ENCODE data around the gene FXYD6. TPM values are rescaled to one million over a fixed set of nuclear protein-coding genes. Genes with fewer than 3 reads are reported as not detected.
"Not testable (repeated sequence)": the region's sequence is repeated elsewhere in the genome, so short reads cannot be mapped to it uniquely, and the experiment has no call there.

Gene FXYD6
- total RNA-seq: 0.51 and 7.3 TPM in 2 replicates

GRCh38 chr11:117876341-117877119, at the start of gene FXYD6:
Gene FXYD6, minus strand, starts transcription at chr11:117876658. Its CDS starts 33,882 bp downstream, at chr11:117842776.
- DNase-seq (ENCODE audit: low read depth in 2 of 2): no peak

- DNase-seq (ENCODE audit: low read depth in 2 of 2): not testable (repeated sequence)
Observed at GRCh38 chr11:117926166-117926565, 49.7 kb upstream of the FXYD6 start.

GRCh38 chr11:117925198-117925925, 48.9 kb upstream of the FXYD6 start:
- DNase-seq (ENCODE audit: low read depth in 2 of 2): no peak

GRCh38 chr11:117924631-117925170, 48.2 kb upstream of the FXYD6 start:
- DNase-seq (ENCODE audit: low read depth in 2 of 2): no peak

- DNase-seq (ENCODE audit: low read depth in 2 of 2): no peak
Observed at GRCh38 chr11:117923773-117924172, 47.3 kb upstream of the FXYD6 start.

- DNase-seq (ENCODE audit: low read depth in 2 of 2): no peak
Observed at GRCh38 chr11:117923275-117923674, 46.8 kb upstream of the FXYD6 start.

- DNase-seq (ENCODE audit: low read depth in 2 of 2): no peak
Observed at GRCh38 chr11:117921893-117922292, 45.4 kb upstream of the FXYD6 start.

GRCh38 chr11:117921456-117921855, 45.0 kb upstream of the FXYD6 start:
- DNase-seq (ENCODE audit: low read depth in 2 of 2): no peak

GRCh38 chr11:117919781-117920221, 43.3 kb upstream of the FXYD6 start:
- DNase-seq (ENCODE audit: low read depth in 2 of 2): no peak

GRCh38 chr11:117919341-117919740, 42.9 kb upstream of the FXYD6 start:
- DNase-seq (ENCODE audit: low read depth in 2 of 2): no peak

GRCh38 chr11:117918366-117919255, 42.2 kb upstream of the FXYD6 start:
- no peak for DNase-seq (ENCODE audit: low read depth in 2 of 2)

GRCh38 chr11:117917591-117918151, 41.2 kb upstream of the FXYD6 start:
- DNase-seq (ENCODE audit: low read depth in 2 of 2): no peak

- DNase-seq (ENCODE audit: low read depth in 2 of 2): no peak
Observed at GRCh38 chr11:117916956-117917355, 40.5 kb upstream of the FXYD6 start.

GRCh38 chr11:117915672-117916235, 39.3 kb upstream of the FXYD6 start:
- DNase-seq (ENCODE audit: low read depth in 2 of 2): no peak

GRCh38 chr11:117914991-117915618, 38.6 kb upstream of the FXYD6 start:
- no peak for DNase-seq (ENCODE audit: low read depth in 2 of 2)

- DNase-seq (ENCODE audit: low read depth in 2 of 2): no peak
Observed at GRCh38 chr11:117914398-117914761, 37.9 kb upstream of the FXYD6 start.

- no peak for DNase-seq (ENCODE audit: low read depth in 2 of 2)
Observed at GRCh38 chr11:117913736-117914397, 37.4 kb upstream of the FXYD6 start.

GRCh38 chr11:117912497-117912896, 36.0 kb upstream of the FXYD6 start:
- DNase-seq (ENCODE audit: low read depth in 2 of 2): no peak

- DNase-seq (ENCODE audit: low read depth in 2 of 2): no peak
Observed at GRCh38 chr11:117911694-117912093, 35.2 kb upstream of the FXYD6 start.
